Uterus (tissue), 4 donors: ENCODE measurements around the gene AP2M1. TPM values are rescaled to one million over a fixed set of nuclear protein-coding genes. Genes with fewer than 3 reads are reported as not detected.
A peak's percentile ranks its signal among the peaks of the same experiment; 100 is the strongest.

Experiments used
- DNase-seq, 2 donors: peaks; one replicate each; pipeline ENCODE4 v3.0.0-alpha.2; 2019 to 2020
- H3K27ac ChIP-seq, 2 donors: fragments of 200-600 bp; sonication (generic); 1 replicate in 1 of 2; 2 replicates in 1 of 2; pipeline ENCODE4 v1.5.1; 2016 to 2018
- H3K27me3 ChIP-seq, 2 donors: fragments of 200-600 bp; sonication (generic); one replicate each; pipeline ENCODE4 v1.5.1; 2018 to 2019; ENCODE audit warnings: control low read depth in 1 of 2
- H3K36me3 ChIP-seq, 2 donors: fragments of 200-600 bp; sonication (generic); one replicate each; pipeline ENCODE4 v1.5.1; 2019; ENCODE audit warnings: control low read depth in 1 of 2
- H3K4me1 ChIP-seq, 2 donors: fragments of 200-600 bp; sonication (generic); one replicate each; pipeline ENCODE4 v1.5.1; 2018 to 2019; ENCODE audit warnings: control low read depth in 1 of 2
- H3K4me3 ChIP-seq, 2 donors: fragments of 200-600 bp; sonication (generic); 1 replicate in 1 of 2; 2 replicates in 1 of 2; pipeline ENCODE4 v1.5.1; 2018 to 2019; ENCODE audit warnings: mild to moderate bottlenecking in 1 of 2
- H3K9me3 ChIP-seq, 2 donors: fragments of 200-600 bp; sonication (generic); one replicate each; pipeline ENCODE4 v1.5.1; 2019; ENCODE audit warnings: control low read depth in 1 of 2
- POLR2A ChIP-seq, 2 donors: fragments of 450-650 bp; IDR thresholded peaks; one replicate each; pipeline ENCODE4 v1.6.1; 2016; ENCODE audit warnings: antibody characterized with exemption in 2 of 2, mild to moderate bottlenecking in 1 of 2, moderate library complexity in 1 of 2
- intact Hi-C: fragments of 100-400 bp; cut with DNase I; formaldehyde crosslinking; loops from one replicate; pipeline ENCODE4 v1.15.1; 2023; ENCODE audit warnings: low total_unique reads
- total RNA-seq, 4 donors: library from RNA; depleted of rRNA in 3 of 4; stranded (reverse); fragments of >200 nt in 3 of 4; gene quantifications; one replicate each; pipeline versions ENCODE4 v1.1.0 to v1.2.4, GENCODE V29; 2014 to 2023
- TF ChIP-seq, protein P1 (sequence below), 4 experiments: fragments of 200-600 bp in 2 of 4; fragments of 450-650 bp in 2 of 4; sonication (generic) in 2 of 4; IDR thresholded peaks; one replicate each; pipeline ENCODE4 v1.5.1; 2016 to 2019; ENCODE audit warnings: antibody characterized with exemption in 4 of 4, mild to moderate bottlenecking in 2 of 4, moderate library complexity in 1 of 4
- donor health status: DM: yes; HTN: yes; CAD: no.

Gene AP2M1
- total RNA-seq, 4 donors from 2014 or later, result 81.8 to 248 (median 172) TPM

DNA sequence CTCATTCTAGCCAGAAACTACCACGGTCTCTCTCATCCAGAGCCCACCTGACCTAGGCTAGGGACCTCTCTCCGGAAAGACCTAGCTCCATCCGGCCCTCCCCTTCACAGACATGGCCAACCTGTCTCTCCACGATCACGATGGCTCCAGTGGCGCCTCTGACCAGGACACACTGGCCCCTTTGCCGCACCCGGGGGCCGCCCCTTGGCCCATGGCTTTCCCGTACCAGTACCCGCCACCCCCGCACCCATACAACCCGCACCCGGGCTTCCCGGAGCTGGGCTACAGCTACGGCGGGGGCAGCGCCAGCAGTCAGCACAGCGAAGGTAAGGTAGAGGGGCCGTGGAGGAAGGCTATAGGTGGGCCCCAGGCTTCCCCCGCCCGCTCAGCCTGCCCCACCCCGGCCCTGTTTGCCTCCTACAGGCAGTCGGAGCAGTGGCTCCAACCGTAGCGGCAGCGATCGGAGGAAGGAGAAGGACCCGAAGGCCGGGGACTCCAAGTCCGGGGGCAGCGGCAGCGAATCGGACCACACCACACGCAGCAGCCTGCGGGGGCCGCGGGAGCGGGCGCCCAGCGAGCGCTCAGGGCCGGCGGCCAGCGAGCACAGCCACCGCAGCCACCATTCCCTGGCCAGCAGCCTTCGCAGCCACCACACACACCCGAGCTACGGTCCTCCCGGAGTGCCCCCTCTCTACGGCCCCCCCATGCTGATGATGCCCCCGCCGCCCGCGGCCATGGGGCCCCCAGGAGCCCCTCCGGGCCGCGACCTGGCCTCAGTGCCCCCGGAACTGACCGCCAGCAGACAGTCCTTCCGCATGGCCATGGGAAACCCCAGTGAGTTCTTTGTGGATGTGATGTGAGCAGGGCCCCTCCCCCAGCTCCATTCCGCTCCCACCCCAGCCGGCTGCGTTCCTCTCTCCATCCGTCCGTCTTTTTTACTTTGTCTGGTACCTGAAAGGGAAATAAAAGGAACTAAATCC, 4.5 kb upstream of the AP2M1 start:
- intact Hi-C loops, result no loop called here
- TF ChIP-seq POLR2A (IDR thresholded peaks at IDR 0.05), result no peak
- TF ChIP-seq, protein P1, sequence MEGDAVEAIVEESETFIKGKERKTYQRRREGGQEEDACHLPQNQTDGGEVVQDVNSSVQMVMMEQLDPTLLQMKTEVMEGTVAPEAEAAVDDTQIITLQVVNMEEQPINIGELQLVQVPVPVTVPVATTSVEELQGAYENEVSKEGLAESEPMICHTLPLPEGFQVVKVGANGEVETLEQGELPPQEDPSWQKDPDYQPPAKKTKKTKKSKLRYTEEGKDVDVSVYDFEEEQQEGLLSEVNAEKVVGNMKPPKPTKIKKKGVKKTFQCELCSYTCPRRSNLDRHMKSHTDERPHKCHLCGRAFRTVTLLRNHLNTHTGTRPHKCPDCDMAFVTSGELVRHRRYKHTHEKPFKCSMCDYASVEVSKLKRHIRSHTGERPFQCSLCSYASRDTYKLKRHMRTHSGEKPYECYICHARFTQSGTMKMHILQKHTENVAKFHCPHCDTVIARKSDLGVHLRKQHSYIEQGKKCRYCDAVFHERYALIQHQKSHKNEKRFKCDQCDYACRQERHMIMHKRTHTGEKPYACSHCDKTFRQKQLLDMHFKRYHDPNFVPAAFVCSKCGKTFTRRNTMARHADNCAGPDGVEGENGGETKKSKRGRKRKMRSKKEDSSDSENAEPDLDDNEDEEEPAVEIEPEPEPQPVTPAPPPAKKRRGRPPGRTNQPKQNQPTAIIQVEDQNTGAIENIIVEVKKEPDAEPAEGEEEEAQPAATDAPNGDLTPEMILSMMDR (IDR thresholded peaks at IDR 0.05), result no peak
- no peaks in the 10 kb centered on the region for H3K27me3 ChIP-seq
- H3K27ac ChIP-seq, result peak overlapping the region; percentile 23 to 80
- no peak overlapping the region for H3K4me3 ChIP-seq
- H3K9me3 ChIP-seq, result no peaks in the 10 kb centered on the region
- no peaks in the 10 kb centered on the region for H3K36me3 ChIP-seq
- no peak for DNase-seq
- peaks cover 0 to 6% of the 10 kb centered on the region in 2 donors for H3K4me1 ChIP-seq

DNA sequence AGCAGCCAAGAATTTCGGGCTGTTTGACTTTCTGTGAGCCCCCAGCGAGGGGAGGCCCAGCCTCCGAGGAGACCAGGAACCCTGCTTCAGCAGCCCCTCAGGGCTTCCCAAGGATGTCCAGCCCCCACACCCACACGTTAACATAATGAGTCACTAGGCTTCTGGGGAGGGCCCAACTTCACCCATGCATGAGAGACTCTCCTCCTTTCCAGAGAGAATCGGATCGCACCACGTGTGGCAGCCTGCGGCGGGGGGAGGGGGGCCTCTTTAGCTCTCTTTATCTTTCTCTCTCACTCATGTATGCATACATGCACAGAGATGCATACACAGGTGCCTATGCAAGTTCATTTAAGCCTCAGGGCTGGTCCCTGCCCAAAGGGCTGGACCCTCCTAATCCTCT, 3.1 kb upstream of the AP2M1 start:
- intact Hi-C loops, result no loop called here
- H3K4me1 ChIP-seq, result peaks cover 0 to 6% of the 10 kb centered on the region in 2 donors
- no peaks in the 10 kb centered on the region for H3K27me3 ChIP-seq
- TF ChIP-seq, protein P1 (IDR thresholded peaks at IDR 0.05), result no peak
- TF ChIP-seq POLR2A (IDR thresholded peaks at IDR 0.05), result no peak
- H3K27ac ChIP-seq, result peak overlapping the region in 1 of 2 donors; percentile 7
- no peak for DNase-seq
- H3K4me3 ChIP-seq, result no peak overlapping the region
- no peaks in the 10 kb centered on the region for H3K9me3 ChIP-seq
- no peaks in the 10 kb centered on the region for H3K36me3 ChIP-seq

DNA sequence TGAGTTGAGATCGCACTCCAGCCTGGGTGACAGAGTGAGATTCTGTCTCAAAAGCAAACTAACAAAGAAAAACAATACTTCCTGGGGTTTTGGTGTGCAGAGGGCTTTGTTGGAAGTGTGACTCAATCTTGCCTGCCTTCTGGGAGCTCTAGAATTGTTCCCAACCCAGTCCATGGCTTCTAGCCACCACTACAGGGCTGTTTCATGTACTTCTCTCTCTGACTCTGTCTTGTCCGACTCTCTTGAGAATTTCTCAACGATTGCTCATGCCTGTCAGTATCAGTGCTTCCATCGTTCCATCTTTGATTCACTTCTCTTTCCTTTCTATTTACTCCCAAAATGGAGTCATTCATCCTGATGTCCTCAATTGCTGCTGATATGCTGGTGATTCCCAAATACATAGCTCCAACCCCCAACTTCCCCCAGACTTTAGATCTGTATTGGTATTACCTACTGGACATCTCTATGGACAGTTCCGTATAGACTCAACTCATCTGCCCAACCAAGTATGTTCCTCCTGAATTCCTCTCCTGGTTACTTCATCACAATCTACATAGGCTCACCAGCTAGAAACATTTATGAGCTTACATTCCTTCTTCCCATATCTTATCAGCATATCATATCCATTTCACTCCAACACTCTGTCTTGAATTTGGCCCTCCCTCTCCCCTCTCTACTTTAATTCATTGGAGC, 1.8 kb upstream of the AP2M1 start:
- H3K4me1 ChIP-seq, result peaks cover 5 to 16% of the 10 kb centered on the region in 2 donors
- no peak for TF ChIP-seq POLR2A (IDR thresholded peaks at IDR 0.05)
- TF ChIP-seq, protein P1 (IDR thresholded peaks at IDR 0.05), result no peak
- H3K9me3 ChIP-seq, result no peaks in the 10 kb centered on the region
- H3K27ac ChIP-seq, result peak overlapping the region in 1 of 2 donors; percentile 71
- no peak overlapping the region for H3K4me3 ChIP-seq
- intact Hi-C loops, result no loop called here
- no peaks in the 10 kb centered on the region for H3K36me3 ChIP-seq
- no peaks in the 10 kb centered on the region for H3K27me3 ChIP-seq
- DNase-seq, result no peak

DNA sequence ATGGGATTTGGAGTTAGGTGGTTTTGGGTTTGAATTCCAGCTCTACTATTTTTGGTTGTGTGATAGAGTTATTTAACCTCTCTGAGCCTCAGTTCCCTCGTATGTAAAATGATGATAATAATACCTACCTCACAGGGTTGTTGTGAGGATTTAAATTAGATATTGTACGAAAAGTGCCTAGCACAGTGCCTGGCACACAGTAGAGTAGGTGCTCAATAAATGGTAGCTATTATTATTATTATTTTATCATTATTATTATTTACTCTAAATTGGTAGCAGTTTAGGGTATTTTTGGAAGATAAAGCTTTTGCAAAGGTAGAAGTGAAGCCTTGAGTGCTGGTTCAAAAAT, 1.3 kb upstream of the AP2M1 start:
- H3K27ac ChIP-seq, result peak overlapping the region in 1 of 2 donors; percentile 71
- TF ChIP-seq POLR2A (IDR thresholded peaks at IDR 0.05), result no peak
- TF ChIP-seq, protein P1 (IDR thresholded peaks at IDR 0.05), result no peak
- intact Hi-C loops, result no loop called here

DNA sequence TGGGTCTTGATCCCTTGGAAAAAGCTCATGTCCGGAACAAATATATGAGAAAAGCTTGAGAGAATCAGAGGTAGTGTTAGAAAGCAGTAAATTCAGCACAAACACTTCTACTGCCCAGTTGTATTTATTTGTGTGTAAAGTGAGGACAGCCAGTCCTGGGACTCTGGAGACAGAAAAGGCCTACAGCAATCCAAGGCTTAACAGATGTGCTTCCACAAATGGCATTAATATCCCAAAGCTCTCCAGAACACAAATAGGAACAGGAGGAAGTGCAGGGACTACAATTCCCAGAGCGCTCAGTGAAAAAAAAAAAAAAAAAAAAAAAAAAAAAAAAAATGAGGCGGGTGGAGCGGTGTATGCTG, 390 bp upstream of the AP2M1 start:
- H3K27ac ChIP-seq, result peak overlapping the region; percentile 59 to 71
- intact Hi-C loops, result no loop called here
- DNase-seq, result no peak
- H3K9me3 ChIP-seq, result no peaks in the 10 kb centered on the region
- H3K27me3 ChIP-seq, result no peaks in the 10 kb centered on the region
- TF ChIP-seq, protein P1 (IDR thresholded peaks at IDR 0.05), result no peak
- no peak for TF ChIP-seq POLR2A (IDR thresholded peaks at IDR 0.05)
- H3K36me3 ChIP-seq, result no peaks in the 10 kb centered on the region
- no peak overlapping the region for H3K4me3 ChIP-seq
- H3K4me1 ChIP-seq, result peaks cover 5 to 16% of the 10 kb centered on the region in 2 donors

More for the DNA sequence above, 1.3 kb upstream of the AP2M1 start:
- Histone ChIP-seq H3K4me1 (peaks cover 5 to 16% of the 10 kb centered on the region in 2 donors), H3K4me3 (no peak overlapping the region), H3K9me3 (no peaks in the 10 kb centered on the region), H3K27me3 (no peaks in the 10 kb centered on the region), H3K36me3 (no peaks in the 10 kb centered on the region)
- no peak for DNase-seq
